ENCODE measurements around the gene NFATC2.

GRCh38 chr20:51429696-51430095 is 112.8 kb downstream of the NFATC2 start:
- TF ChIP-seq CTCF (IDR thresholded peaks at IDR 0.05) (no peak), POLR2A (IDR thresholded peaks at IDR 0.05) (no peak)

Measured in Peyer's patch (tissue), 4 donors.